Tibial nerve (tissue), 4 donors: ENCODE measurements around the gene PRKCSH. TPM values are rescaled to one million over a fixed set of nuclear protein-coding genes. Genes with fewer than 3 reads are reported as not detected.
A peak's percentile ranks its signal among the peaks of the same experiment; 100 is the strongest.
"Not testable (repeated sequence)": the region's sequence is repeated elsewhere in the genome, so short reads cannot be mapped to it uniquely, and the experiment has no call there.

Source experiments
- DNase-seq, 2 donors: peaks; one replicate each; pipeline ENCODE4 v3.0.0-alpha.2; 2019; ENCODE audit warnings: low spot score in 2 of 2
- H3K27ac ChIP-seq, 4 donors: fragments of 200-600 bp; sonication (generic) in 3 of 4; one replicate each; pipeline ENCODE4 v1.5.1; 2017 to 2019; ENCODE audit warnings: mild to moderate bottlenecking in 1 of 4
- H3K27me3 ChIP-seq, 2 donors: fragments of 200-600 bp; sonication (generic) in 1 of 2; one replicate each; pipeline versions ENCODE4 v1.5.1 to v1.6.0; 2017 to 2019
- H3K36me3 ChIP-seq, 3 donors: fragments of 200-600 bp; sonication (generic); one replicate each; pipeline ENCODE4 v1.5.1; 2018 to 2019
- H3K4me1 ChIP-seq, 4 donors: fragments of 200-600 bp; sonication (generic) in 3 of 4; one replicate each; pipeline ENCODE4 v1.5.1; 2017 to 2019
- H3K4me3 ChIP-seq, 4 donors: fragments of 200-600 bp; sonication (generic) in 3 of 4; one replicate each; pipeline ENCODE4 v1.5.1; 2017 to 2019; ENCODE audit warnings: mild to moderate bottlenecking in 1 of 4, moderate library complexity in 1 of 4
- H3K9me3 ChIP-seq, 4 donors: fragments of 200-600 bp; sonication (generic) in 3 of 4; one replicate each; pipeline ENCODE4 v1.5.1; 2017 to 2019
- CTCF ChIP-seq, 5 experiments: fragments of 200-600 bp in 3 of 5; fragments of 450-650 bp in 2 of 5; sonication (generic) in 3 of 5; IDR thresholded peaks; one replicate each; pipeline ENCODE4 v1.5.1; 2016 to 2019; ENCODE audit warnings: antibody characterized with exemption in 5 of 5, mild to moderate bottlenecking in 3 of 5, moderate library complexity in 2 of 5
- EP300 ChIP-seq, 2 donors: sonication (generic); formaldehyde crosslinking; IDR thresholded peaks; one replicate each; pipeline ENCODE4 v1.6.1; 2017; ENCODE audit warnings: antibody characterized with exemption in 2 of 2, mild to moderate bottlenecking in 1 of 2
- POLR2A ChIP-seq, 2 donors: fragments of 450-650 bp; IDR thresholded peaks; one replicate each; pipeline ENCODE4 v1.6.1; 2017; ENCODE audit warnings: antibody characterized with exemption in 2 of 2, mild to moderate bottlenecking in 2 of 2, moderate library complexity in 2 of 2
- WGBS, 2 donors: methylation state at CpG; one replicate each; pipeline ENCODE4 v1.1.5; 2018; 5-methylcytosine and 5-hydroxymethylcytosine counted together
- total RNA-seq, 4 donors: library from RNA; depleted of rRNA; stranded (reverse); fragments of >200 nt; gene quantifications; one replicate each; pipeline ENCODE4 v1.1.0, GENCODE V29; 2016

The PRKCSH gene
- total RNA-seq, 4 donors from 2014 or later = 94.0 to 101 (median 97.4) TPM

GRCh38 chr19:11451871-11452619 lies 16.6 kb downstream of the PRKCSH start:
- Histone ChIP-seq H3K9me3 (no peaks in the 10 kb centered on the region), H3K4me1 (peaks cover 0 to 16% (median 2%) of the 10 kb centered on the region in 4 donors), H3K4me3 (no peak overlapping the region), H3K36me3 (peaks cover 0 to 41% (median 7%) of the 10 kb centered on the region in 3 donors), H3K27me3 (peaks cover 0 to 17% of the 10 kb centered on the region in 2 donors), H3K27ac (no peak overlapping the region)
- no peak for DNase-seq
- TF ChIP-seq CTCF (IDR thresholded peaks at IDR 0.05) = no peak
- no peak for TF ChIP-seq EP300 (IDR thresholded peaks at IDR 0.05)
- 13 to 16% methylated on average over 25 of the region's 25 CpGs for WGBS, 2 donors

GRCh38 chr19:11452620-11453310 lies 17.3 kb downstream of the PRKCSH start:
- H3K9me3 ChIP-seq = no peaks in the 10 kb centered on the region
- H3K27ac ChIP-seq = no peak overlapping the region
- no peak for DNase-seq
- peaks cover 0 to 17% of the 10 kb centered on the region in 2 donors for H3K27me3 ChIP-seq
- H3K4me3 ChIP-seq = no peak overlapping the region
- no peak for TF ChIP-seq POLR2A (IDR thresholded peaks at IDR 0.05)
- TF ChIP-seq CTCF (IDR thresholded peaks at IDR 0.05) = no peak
- TF ChIP-seq EP300 (IDR thresholded peaks at IDR 0.05) = no peak
- H3K36me3 ChIP-seq = peaks cover 0 to 34% (median 7%) of the 10 kb centered on the region in 3 donors
- peaks cover 0 to 16% (median 2%) of the 10 kb centered on the region in 4 donors for H3K4me1 ChIP-seq
- 63 to 66% methylated on average over 30 to 31 of the region's 33 CpGs for WGBS, 2 donors

GRCh38 chr19:11453468-11454341 lies 18.3 kb downstream of the PRKCSH start:
- DNase-seq = no peak
- Histone ChIP-seq H3K27me3 (peaks cover 0 to 23% of the 10 kb centered on the region in 2 donors), H3K4me1 (peaks cover 0 to 16% (median 2%) of the 10 kb centered on the region in 4 donors), H3K27ac (no peak overlapping the region), H3K4me3 (no peak overlapping the region), H3K36me3 (peaks cover 0 to 24% (median 3%) of the 10 kb centered on the region in 3 donors), H3K9me3 (no peaks in the 10 kb centered on the region)
- peak in 2 of 5 experiments; percentile 17 for TF ChIP-seq CTCF (IDR thresholded peaks at IDR 0.05)
- TF ChIP-seq EP300 (IDR thresholded peaks at IDR 0.05) = no peak
- TF ChIP-seq POLR2A (IDR thresholded peaks at IDR 0.05) = no peak
- WGBS, 2 donors = 54 to 56% methylated on average over 27 of the region's 27 CpGs

- WGBS, 2 donors = 81 to 92% methylated on average over 9 of the region's 9 CpGs
- H3K27me3 ChIP-seq = peaks cover 0 to 26% of the 10 kb centered on the region in 2 donors
- not testable (repeated sequence) for DNase-seq, H3K9me3 ChIP-seq, H3K4me3 ChIP-seq, H3K36me3 ChIP-seq, H3K27ac ChIP-seq
- H3K4me1 ChIP-seq = peaks cover 0 to 16% (median 2%) of the 10 kb centered on the region in 4 donors
These were observed 19.8 kb downstream of the PRKCSH start for GRCh38 chr19:11455233-11455554.

GRCh38 chr19:11456659-11457058 lies 21.2 kb downstream of the PRKCSH start:
- TF ChIP-seq EP300 (IDR thresholded peaks at IDR 0.05) = no peak
- no peak for TF ChIP-seq POLR2A (IDR thresholded peaks at IDR 0.05)
- TF ChIP-seq CTCF (IDR thresholded peaks at IDR 0.05) = no peak
- DNase-seq = no peak
- peaks cover 0 to 13% (median under 1%) of the 10 kb centered on the region in 4 donors for H3K4me1 ChIP-seq
- no peaks in the 10 kb centered on the region for H3K9me3 ChIP-seq
- H3K36me3 ChIP-seq = no peaks in the 10 kb centered on the region
- H3K27me3 ChIP-seq = peaks cover 0 to 27% of the 10 kb centered on the region in 2 donors
- no peak overlapping the region for H3K27ac ChIP-seq
- WGBS, 2 donors = 82 to 90% methylated on average over 7 of the region's 7 CpGs
- H3K4me3 ChIP-seq = no peak overlapping the region
